DMS53 treated with DMSO at 0.1 percent for 48 hours (cell line): ENCODE results near the gene RBKS.

ENCODE experiments used
- DNase-seq: peaks from one replicate; lab custom pipeline; 2025; ENCODE audit not compliant: unreplicated experiment; lab: John Stamatoyannopoulos, UW

The RBKS gene

DNA sequence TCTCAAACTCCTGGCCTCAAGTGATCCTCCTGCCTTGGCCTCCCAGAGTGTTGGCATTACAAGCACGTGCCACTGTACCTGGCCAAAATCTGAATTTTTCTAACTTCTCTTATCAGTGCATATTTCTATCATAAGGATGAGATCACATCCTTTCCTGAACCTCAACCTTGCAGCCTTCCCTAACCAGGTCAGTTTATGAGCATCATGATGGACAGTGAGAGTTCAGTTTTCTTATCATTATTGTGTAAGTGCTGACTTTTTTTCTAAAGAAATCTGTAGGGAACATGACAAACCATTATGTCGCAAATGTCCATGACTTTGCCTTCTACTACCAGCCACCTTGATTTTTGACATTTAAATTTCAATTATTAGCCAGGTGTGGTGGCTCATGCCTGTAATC lies 87.1 kb downstream of the RBKS start:
- DNase-seq, result no peak

DNA sequence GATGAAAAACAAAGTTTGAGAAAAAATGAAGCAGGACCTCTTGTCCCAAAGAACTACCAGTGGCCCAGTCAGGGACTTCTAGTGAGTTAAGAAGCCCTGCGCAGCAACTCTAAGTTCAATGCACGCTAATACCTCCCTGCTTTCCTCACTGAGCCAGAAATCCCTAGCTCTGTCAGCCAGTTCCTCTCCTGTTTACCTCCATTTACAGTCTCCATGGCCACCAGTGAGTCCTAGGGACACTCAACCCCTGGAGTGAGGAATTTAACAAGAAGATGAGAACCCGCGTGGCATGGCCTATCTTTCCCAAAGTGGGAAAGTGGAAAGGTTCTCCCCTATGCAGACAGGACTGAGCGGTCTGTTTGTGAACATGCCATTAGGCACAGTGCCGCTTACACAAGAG lies 87.6 kb downstream of the RBKS start:
- DNase-seq, result no peak

DNA sequence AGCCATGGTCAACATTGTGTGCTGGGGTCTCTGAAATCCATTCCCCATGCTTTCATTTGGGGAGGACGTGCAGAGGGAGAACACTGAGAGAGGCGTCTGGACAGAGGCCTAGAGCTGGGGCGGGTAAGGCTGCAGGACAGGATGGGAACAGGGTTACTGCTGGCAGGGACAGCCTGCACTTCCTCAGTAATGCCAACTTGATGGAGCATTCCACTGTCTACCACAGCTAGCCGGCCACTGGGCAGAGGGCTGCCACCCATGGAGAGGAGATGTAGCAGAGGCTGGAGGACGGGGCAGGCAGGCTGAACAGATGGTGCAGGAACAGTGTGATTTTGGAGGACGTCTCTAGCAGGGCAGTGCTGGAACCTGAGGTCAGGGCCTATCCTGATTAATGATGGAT lies 89.3 kb downstream of the RBKS start:
- no peak for DNase-seq

DNA sequence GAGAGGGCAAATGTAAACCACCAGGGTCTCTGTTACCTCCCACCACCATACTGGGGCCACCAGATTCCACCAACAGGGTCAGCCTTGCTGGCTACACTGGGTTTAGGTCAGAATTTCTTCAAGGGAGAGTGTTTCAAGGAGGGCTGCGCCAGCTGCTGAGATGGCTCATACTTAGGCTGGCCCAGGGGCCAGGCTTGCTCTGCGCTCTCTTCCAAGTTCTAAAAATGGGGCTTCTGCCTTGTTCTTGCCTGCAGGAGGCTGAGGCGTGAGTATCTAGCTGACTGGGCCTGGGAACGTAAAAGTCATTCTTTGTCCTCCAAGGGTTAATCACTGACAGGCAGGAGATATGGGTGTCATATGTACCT lies 90.6 kb downstream of the RBKS start:
- no peak for DNase-seq

DNA sequence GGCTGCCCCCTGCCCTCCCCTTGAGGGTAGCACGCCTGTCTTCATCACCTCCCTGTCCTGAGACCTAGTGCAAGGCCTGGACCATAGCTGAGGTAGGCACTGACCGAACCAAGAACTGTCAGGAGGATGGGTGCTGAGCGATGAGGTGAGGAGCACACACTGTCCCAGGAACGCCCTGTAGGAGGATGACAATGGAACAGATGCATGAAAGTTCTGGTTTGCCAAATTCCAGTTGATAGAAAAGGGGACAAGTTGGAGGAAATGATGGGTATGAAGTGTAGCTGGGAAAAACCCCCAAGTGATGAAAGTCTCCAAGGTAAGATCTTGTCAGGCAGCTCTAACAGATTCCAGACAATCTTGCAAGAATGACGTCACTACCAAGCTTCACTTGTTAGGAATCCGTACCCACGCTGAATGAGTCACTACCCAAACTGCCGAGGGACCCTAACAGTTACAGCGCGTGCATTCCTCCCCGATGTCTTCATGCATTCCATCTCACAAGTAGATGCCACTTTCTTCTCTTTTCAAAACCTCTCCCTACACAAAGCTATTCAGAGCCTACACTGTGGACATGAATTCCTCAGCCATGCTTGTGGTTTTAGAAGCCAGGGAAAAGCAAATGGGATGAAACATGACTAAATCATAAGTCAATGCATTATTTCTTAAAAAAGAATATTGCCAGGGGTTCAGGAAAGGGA lies 91.1 kb downstream of the RBKS start:
- no peak for DNase-seq

DNA sequence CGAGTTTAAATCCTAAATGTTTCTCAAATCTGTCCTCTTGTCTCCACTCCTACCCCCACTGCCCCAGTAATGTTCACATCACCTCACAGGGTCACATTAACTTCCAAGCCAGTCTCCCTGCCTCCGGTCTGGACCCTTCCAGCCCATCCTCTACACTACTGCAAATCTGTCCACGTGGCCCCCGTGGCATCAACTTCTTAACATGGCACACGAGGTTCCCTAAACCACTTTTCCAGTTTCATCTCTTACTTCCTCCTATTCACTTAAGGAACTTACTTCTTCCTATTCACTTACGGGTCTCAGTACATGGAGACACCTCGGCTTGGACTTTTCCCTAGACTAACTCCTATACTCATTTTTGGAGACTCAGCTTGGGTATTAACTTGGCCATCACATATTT lies 91.7 kb downstream of the RBKS start:
- no peak for DNase-seq

DNA sequence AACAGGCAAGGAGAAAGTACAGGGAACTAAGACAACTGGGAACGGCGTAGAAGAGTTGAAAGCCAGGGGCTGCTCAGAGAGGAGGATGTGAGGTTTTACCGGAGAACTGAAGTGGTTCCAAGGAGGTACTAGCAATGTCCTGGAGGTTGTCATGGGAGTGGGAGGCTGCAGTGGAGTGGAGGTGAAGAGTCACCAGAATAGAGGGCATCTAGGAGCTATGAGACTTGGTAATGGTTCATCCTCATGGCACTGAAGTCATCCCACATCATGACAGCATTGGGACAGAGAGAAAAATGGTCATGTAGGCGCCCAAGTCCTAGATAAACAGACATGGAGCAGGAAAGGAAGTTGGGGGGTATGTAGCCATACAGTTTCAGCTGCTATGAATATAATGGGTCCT lies 92.3 kb downstream of the RBKS start:
- no peak for DNase-seq

DNA sequence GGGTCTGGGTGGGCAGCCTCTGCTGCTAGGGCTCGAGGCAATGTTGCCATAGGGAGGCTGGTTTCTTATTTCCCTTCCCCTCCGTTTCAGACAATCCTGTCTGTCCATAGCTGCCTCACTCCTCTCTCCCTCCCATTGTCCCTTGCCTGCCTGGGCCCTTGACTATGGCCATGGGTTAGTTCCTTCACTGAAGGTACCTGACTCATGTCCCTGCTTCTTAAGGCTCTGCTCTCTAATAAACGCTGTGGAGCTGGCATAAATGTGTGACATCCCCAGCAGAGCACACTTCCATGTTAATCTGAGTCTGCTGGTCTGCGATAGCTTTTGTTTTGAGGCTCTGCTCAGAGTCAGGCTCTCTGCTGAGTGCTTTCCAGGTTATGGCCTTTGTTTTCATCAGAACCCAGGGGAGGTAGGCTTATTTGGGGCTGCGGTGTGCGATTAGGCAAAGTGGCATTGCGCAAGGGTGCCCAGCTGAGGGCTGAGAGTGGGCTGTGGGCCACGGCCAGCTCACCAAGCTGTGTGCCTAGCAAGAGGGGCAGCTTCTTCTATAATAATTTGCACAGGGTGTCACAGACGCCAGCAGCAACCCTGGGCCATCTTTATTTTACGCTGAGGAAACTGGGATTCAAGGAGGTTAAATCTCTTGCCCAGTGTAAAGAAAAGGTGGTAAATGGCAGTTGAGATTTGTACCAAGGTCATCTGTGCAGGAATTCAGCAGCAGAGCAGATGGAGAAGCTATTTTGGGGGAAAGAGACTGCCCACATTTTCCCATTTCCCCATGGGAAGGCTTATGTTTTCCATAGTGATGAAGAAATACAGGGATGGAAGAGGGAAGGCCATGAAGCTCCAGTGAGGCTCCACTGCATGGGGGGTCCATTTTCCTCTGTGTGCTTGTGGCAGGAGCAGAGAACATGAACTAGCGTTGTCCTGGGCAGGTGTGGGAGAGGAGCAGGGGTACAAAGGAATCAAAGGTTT lies 93.1 kb downstream of the RBKS start:
- DNase-seq, result no peak

DNA sequence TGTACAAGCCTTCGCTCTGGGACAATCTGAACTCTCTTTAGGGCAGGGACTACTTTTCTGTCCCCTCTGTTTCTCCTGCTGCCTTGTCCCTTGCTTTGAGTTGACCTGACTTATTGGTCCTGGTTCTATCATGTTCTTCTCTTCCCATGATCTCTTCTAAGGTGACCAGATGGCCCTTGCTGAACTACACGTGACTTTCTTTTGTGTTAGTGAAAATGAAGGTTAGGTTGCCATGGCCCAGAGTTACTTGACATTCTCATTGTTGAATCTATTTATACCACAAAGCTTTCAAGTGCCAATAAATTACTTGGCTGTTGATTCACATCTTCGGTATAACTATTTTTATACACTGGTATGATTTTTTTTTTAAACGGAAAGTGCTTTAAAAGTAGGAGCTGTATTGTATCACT lies 94.3 kb downstream of the RBKS start:
- DNase-seq, result no peak

DNA sequence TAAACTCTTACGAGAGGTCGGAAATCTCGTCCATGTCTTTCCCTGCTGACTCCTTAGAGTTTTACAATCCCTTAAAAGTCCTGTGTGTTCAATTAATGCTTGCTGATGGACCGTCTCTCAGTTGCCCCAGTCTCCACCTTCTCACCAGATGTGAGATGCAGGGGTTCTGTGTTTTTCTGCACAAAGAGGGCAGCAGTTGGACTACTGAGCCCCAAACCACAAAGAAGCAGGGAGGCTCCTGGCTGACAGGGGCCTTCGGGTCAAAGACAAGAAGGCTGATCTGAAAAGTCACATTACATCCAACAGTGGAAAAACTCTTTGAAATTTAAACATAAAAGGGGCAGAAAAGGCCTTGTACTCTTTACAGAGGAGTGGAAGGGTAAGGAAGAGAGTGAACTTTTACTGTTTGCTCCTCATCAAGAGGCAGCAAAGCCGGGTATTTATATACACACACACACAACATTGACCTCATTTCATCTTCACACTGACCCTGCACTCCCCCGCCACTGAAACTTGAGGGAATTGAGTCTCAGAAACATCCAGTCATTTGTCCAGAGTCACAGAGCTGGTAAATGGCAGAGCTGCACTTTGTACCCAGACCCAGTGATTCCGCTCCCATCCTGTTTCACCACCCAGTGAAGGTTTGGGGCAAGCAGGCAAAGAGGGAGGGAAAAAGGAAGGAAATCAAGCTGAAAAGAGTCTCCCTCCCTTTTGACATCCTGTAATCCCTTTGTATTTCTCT lies 94.9 kb downstream of the RBKS start:
- DNase-seq, result no peak

DNA sequence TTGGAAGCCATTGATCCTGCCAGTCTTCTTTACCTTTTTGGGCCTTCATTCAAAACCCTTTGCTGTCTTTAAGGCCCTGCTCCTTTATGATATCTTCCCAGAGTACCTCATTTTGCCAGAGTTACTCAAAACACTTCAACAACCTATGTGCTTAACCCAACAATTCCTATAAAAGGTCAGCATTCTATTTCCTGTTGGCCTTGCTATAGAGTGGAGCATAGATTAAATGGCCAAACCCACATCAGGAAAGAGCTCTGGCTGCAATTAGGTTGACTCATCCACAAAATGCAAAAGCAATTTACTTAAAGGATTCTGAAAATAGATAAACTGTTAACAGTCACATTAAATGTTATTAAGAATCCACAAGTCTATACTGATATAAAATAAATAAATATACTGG lies 97.4 kb downstream of the RBKS start:
- no peak for DNase-seq

DNA sequence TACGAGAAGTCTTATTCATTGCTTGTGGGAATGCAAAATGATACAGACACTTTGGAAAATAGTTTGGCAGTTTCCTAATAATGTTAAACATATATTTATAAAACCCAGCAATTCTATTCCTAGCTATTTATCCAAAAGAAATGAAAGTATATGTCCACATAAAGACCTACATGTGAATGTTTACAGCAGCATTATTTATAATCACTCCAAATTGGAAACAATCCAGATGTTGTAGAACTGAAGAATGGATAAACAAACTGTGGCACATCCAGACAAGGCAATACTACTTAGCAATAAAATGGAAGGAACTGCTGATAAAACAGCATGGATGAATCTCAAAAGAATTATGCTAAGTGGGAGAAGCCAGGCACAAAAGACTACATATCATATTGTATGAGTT lies 99.4 kb downstream of the RBKS start:
- no peak for DNase-seq

DNA sequence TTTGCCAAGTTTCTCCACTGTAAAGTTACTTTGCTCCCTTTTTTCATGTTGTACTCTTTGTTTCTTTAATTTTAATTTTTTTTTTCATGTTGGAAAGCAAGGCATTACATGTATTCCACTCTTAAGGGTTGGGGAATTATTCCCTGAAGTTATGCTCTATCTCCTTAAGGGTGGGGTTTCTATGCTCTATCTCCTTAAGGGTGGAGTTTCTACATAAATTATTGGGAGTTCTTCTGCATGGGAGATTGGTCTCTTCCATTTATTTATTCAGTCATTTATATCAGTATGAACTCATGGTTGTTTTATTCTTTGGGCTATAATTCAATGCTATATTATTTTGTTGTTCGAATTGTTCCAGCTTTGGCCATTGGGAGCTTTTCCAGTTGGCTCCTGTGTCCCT lies 107.5 kb downstream of the RBKS start:
- DNase-seq, result no peak

DNA sequence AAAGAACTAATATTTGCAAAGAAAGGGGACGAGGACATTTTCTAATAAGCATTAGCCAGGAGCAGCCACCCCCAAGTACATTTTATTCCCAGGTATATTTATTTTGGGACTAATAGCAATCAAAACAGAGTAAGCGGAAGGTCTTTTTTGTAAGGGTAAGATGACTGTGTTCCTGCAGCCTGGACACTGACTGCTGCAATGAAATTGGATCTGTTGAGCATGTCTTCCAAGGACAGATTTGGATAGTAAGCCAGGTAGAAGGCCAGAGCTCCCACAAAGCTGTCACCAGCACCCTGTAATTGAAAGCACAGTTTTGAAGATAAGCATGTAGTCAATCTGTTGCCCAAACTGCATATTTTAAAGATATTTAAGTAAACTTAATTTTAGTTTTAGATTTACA lies 108.7 kb downstream of the RBKS start:
- DNase-seq, result no peak

DNA sequence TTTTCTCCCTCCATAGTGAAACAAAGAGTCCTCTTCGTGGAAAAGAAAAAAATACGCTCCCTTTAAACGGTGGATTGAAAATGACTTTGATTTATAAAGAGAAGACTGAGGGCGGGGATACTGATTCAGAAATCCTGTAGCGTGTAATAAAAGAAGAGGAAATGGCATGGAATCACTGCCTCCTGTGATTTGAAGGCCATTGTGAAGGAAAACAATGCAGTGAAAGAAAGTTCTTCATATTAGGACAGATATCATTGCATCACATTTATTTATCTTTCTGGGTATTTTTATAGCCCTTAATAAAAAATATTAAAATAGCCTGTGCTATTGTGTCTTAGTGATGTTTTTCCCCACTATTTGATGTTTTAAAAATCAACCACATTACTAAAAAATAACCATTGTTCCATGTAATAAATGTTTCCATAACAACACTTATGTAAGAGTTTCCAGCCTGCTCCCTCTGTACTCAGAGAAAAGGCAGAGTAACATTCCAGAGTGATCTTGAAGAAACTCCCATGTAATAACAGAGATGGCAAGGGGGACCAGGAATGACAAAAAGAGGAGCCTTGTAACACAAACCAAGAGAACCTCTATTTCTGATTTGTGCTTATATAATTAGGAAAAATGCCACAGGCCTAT lies 110.7 kb downstream of the RBKS start:
- no peak for DNase-seq

DNA sequence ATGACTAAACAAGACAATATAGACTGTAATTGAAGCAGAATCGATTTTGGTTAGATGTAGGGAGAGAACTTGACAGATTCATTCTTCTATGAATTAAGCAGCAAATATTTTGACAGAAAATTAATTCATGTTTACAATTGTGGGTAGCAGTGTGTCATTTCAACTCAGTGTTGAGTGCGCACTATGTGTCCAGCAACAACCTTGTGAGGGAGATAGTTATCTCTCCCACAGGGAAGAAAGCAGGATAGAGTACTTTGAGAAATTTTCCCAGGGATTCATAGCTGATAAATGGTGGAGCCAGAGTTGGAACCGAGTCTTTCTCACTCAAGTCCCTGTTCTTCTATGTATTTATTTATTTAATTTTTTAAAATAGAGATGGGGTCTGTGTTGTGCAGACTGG lies 113.5 kb downstream of the RBKS start:
- no peak for DNase-seq

DNA sequence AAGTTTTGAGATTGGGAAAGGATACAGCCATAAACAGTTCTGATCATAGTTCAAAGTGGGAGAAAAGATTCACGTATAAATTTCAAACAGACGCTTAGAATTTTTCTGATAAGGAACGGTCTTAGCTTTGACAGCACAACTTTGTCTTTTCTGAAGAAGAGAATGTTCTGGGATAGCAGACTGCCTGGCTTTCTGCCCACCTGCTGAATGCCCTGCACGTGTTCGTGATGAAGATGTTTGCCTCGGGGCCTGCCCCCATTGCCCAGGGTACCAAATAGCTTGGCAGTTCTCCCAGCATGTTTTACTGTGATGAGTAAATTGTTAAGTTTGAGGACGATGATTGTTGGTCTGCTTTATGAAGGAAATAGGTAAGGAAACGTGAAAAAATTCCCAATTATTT lies 114.1 kb downstream of the RBKS start:
- DNase-seq, result no peak

DNA sequence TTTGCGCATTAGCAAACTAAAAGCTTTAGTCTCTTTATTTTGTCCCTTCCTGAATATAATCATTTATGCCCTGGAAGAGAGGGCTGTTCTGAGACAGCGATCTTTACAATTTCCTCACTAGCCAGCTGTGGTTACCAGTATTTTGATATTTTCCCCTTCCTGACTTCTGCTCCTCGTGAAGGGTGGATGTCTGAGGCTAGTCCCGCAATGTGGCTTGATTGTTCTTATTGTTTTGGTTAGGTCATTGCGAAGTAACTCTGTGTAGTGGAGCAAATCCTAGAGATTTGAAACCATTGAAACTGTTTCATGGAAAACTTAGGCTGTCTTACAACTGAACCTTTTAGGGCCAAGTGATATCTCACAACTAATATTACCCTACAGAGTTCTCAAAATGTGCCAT lies 116.2 kb downstream of the RBKS start:
- no peak for DNase-seq

DNA sequence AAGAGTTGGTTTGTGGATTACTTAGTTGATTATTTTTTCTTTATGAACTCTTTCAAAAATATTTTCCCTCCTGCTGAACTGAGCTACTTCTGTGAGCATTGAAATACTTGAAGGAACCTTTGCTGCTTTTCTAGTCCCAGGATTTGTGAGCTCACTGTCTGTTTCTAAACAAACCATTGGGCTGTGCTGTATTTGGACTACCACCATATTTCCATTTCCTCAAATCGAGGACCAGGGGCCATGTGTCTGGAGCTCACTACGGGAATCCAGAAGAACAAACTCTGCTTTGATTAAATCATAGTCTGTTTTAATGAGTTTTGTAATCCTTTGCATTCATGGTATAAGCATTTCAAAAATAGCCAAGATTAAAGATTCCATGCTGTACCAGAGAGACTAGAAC lies 117.4 kb downstream of the RBKS start:
- DNase-seq, result no peak

DNA sequence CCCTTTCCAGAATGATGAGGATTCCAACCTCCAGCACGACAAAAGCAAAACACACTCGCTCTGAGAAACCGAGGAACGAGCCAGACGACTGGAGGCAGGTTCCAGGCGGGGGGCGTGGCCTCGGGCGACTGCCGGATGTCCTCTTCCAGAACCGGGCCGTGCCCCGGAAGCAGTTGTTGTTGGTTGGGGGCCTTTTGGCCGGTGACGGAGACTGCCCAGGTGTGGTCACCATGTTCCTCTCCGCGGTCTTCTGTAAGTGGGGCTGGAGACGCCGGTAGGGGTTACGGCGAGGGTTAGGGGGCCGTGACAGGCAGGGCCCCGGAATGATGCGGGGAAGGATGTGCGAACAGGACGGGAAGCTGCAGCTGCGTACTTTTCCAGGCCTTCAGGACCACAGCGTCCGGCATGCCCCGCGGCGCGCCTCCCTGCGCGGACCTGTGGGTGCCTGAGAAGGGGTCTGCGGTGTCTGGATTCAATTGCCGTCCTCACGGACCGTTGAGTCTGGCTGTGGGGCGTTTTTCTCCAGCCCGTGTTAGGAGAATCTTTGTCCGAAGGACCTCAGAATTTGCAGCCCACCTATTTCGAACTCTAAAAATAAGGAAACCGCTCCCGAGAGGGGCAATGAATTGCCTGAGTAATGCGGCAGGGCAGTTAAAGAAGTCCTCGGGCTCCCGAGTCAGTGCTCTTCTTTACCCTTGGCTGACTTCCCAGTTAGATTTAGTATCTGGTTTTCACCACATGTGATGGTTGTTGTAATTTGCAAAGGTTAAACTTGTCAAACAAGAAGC lies 118.4 kb downstream of the RBKS start, which contains the start of gene MRPL33:
Gene MRPL33, plus strand, starts transcription at position 172 of the 788 bp plus-strand sequence. Its CDS starts 59 bp downstream, at position 231.
- peak; percentile 82 for DNase-seq

DNA sequence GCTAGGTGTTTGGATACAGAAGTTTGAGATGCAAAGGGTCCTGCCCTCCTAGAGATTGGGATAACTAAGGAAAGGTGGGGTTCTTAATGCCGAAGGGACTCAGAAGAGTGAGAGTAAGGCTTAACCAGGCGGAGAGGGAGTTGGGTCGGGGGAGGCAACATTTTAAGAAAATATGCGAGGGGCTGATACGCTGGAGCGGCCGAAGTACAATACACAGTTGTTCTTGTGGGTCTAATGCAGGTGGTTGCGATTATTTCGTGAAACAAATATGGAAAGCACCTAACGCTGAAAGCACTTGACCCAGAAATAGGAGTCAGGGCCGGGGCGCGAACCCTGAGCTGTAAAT lies 119.0 kb downstream of the RBKS start:
- no peak for DNase-seq
